NAMALWA (cell line): ENCODE data around the gene ZNF787.
"Not testable (repeated sequence)": the region's sequence is repeated elsewhere in the genome, so short reads cannot be mapped to it uniquely, and the experiment has no call there.

Experiments used
- DNase-seq: peaks from one replicate; pipeline ENCODE4 v3.0.0-alpha.2; 2015; ENCODE audit warnings: low spot score

ZNF787 gene

DNA sequence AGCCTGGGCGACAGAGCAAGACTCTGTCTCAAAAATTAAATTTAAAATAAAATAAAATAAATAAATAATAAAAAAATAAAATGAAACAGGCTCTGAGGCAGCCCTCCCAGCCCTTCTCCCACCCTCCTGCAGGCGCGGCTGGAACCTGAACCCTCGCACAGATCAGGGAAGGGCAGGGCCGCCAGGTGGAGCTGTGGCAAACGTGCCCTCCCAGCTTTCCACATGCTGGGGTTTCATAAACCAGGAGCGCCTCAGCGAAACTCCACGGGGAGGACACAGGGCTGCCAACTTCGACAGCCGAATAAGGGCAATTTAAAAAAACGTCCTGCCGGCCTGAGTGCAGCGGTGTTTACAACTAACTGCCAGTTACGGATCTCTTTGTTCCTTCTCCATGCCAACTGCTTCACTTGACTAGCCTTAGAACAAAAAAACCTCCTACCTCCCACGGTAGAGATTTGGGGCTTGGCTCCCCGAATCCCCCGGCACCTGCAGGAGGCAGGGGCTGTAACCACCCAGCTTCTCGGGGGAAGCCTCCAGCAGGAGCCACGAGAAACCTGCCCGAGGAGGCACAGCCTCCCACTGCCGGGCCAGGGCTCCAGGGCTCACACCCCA is 15.9 kb downstream of the ZNF787 start:
- peak; percentile 47 for DNase-seq

DNA sequence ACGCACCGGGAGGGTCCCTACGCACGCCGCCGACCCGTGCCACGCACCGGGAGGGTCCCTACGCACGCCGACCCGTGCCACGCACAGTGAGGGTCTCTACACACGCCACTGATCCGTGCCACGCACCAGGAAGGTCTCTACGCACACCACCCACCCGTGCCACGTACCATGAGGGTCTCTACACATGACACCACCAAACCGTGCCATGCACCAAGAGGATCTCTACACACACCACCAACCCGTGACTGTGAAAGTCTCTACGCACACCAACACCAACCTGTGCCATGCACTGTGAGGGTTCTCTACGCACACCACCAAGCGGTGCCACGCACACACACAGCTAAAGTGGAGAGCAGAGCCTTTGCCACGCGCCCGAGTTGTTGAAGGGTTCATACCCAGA is 16.7 kb downstream of the ZNF787 start:
- DNase-seq: no peak

DNA sequence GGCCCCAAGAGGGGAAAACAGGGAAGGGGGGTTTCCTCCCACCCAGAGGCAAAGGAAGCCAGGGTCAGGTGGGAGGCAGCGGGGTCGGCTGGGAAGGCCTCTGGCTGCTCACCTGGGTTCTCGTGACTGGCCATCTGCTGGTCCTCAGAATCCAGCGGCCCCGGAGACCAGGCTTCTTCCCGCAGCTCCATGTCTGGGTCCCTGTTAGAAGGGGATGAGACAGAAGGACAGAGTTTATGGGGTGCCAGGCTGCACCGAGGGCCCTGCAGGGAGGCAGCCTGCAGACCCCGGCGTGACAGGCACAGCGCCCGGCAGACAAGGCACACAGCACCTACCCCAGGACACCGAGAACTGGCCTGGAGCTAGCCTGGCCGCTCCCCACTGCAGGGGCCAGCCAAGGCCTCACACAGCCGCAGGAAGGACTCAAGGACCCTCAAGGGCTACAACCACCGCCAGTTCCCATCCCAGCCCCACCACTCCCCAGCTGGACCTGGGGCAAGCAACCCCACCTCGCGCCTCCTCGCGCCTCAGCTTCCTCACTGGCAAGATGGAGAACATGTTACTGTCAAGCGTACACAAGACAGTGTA is 18.0 kb downstream of the ZNF787 start:
- DNase-seq: no peak

DNA sequence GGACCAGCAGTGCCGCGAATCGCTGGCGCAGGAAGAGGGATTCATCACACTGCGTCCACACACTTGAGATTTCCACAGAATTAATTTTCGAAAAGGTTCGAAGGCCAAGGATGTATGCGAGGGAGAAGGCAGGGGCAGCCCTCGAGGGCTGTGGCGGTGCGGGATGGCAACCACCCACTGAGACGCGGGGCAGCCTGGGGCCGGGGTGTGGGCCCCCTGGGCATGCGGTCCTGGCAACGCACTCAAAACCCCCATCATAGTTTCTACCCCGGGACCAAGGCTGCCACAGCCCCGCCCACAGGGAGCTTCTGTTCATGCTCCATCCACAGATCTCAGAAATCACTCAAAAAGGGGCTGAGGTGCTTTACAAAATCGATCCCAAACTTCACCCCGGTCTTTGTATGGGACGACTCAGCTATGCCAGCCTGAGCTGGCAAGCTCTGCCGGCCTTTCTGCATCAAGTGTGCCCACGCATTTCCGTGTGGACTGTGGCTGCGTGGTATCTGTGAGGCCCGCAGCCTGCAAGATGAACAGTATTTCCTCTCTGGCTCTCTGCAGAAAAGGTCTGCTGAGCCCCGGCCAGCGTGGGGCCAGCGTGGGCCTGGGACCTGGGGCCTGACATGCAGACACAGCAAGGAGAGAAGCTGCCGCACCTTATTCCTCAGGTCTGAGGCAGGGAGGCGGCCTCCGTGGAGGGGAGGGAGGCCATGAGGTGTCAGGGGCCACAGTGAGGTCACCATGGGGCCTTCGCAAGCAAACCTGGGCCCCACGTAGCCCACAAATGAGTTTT is 19.2 kb downstream of the ZNF787 start:
- DNase-seq: no peak

DNA sequence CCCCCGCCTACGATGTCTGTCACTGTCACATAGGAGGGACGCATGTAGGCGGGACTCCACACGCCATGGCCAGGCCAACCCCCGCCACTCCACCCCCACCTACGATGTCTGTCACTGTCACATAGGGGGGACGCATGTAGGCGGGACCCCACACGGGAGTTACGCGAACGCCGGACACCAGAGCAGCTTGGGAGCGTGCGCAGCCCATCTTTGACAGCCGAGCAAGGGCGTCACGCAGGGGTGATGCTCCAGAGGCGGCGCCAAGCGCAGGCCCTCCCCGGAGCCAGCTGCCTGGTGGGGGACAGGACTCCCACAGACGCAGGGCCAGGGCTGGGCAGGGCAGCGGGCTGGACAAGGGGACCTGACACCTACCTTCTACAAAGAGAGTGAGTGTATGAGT is 20.0 kb downstream of the ZNF787 start:
- DNase-seq: no peak

DNA sequence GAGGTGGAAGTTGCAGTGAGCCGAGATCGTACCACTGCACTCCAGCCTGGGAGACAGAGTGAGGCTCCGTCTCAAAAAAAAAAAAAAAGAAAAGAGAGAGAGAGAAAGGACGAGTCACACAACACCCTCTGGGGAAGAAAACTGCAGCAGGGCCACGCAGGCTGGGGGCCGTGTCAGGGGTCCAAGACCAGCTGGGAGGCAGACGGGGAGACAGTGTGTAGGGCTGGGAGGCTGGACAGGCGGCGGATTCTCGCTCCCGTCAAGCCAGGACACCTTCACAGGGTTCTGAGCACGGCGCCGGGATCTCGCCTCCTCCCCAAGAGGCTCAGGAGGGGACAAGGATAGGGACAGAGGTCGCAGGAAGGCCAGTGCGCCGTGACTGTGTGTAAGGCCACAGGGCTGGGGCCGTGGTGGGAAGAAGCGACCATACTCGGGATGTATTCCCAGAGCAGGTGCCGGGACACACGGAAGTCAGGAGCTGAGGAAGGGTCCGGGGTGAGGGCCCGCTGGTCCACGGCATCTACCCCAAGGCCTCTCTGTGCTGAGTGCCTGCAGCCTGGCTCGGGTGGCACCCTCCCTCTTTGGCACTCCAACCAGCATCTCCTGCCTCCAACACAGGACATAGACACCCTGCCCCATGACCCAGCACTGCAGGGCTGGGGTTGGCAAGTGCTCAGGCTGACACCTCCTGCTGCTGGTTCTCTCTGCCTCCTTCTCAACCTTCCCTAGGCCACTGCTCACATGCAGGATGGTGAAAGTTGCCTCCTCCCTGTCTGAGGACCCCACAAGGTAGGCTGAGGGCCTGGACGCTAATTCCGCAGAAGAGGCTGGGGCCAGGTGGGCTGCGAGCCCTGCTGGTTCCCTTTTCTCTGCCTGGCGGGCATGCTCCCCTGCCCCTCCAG is 21.2 kb downstream of the ZNF787 start:
- no peak for DNase-seq

DNA sequence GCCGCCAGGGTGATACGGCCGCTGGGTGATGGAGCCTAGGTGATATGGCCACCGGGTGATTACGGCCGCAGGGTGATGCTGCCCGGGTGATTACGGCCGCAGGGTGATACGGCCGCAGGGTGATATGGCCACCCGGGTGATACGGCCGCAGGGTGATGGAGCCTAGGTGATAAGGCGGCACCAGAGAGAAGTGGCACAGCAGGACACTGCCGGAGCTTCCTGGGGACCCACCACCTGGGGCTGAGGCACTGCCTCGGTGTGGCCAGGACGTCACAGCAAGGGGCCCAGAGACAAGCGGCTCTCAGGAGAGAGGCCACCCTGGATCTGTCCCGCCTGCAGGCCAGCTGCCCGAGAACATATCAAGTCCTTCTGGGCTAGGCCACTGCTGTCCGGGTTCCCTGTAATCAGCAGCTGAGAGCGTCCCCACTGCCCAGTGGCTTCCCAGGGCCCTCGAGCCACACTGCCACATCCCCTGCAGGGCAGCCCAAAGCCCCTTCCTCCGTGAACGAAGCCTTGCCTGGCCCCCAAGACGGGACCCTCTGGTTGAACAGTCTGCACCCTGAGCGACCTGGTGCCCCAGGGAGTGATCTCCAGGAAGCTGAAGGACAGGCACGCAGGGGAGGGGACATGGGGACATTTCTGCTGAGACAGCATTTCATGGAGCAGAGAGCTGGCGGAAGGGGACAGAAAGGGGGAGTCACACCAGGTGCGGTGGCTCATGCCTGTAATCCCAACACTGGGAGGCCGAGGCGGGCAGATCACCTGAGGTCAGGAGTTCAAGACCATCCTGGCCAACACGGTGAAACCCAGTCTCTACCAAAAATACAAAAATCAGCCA is 22.1 kb downstream of the ZNF787 start:
- no peak for DNase-seq

DNA sequence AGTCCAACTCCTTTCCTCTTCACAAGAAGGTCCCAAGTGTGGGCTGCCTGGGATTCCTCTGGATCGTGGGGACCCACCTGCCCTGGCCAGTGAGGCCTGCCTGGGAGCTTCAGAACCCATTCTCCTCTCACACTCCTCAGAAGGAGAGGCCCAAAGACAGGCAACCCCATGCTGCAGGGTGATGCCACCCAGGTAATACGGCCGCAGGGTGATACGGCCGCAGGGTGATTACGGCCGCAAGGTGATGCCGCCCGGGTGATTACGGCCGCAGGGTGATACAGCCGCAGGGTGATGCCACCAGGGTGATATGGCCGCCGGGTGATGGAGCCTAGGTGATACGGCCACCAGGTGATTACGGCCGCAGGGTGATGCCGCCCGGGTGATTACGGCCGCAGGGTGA is 22.9 kb downstream of the ZNF787 start:
- not testable (repeated sequence) for DNase-seq

DNA sequence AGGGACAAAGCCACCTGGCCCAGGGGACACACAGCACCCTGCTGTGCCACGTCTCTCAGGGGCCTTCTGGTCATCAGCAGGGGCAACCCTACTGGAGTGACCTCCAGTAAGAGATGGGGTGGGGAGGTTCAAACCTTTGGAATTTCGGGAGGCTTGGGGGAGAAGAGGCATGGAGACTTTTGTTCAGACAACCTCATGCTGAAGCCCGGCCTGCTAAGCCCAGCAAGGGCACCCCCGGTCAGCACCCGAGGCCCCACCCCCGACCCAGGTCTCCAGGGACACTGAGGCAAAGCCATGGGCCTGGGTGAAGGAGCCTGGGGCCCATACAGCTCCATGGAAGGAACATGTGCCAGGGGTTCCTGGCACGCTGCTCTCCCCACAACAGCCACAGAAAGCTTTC is 23.3 kb downstream of the ZNF787 start:
- DNase-seq: no peak

DNA sequence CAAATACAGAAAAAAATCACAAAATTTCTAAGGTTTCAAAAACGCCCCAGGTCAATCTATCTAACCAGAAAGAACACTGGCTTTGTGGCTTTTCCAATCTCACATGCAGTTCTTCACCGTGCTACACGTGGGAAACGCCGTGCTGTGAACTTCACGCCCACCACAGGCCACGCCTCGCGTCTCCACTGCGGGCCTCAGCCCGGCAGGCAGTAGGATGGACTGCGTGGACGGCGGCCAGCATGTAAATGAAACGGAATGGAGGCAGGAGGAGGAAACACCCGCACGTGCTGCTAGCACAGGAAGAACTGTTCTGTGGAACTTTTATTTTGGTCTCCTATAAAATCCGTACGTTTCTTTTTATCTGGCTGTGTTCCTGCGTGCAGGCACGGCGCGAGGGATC is 23.8 kb downstream of the ZNF787 start:
- no peak for DNase-seq

DNA sequence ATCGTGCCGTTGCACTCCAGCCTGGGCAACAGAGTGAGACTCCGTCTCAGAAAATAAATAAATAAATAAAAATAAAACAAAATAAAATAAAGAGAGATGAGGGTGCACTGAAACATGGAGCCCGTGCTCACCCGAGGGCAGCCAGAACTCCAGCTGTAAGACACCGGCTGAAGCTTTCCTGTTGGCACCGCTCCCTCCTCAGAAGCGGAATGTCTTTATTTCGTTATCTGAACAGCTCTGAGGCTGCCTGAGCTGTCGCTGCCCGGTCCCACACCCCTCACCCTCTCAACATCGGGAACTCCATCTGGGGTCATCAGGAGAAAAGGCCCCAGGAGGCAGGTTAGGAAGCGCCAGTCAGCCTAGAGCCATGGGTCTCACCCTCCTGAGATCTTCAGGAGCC is 24.4 kb downstream of the ZNF787 start:
- DNase-seq: no peak

DNA sequence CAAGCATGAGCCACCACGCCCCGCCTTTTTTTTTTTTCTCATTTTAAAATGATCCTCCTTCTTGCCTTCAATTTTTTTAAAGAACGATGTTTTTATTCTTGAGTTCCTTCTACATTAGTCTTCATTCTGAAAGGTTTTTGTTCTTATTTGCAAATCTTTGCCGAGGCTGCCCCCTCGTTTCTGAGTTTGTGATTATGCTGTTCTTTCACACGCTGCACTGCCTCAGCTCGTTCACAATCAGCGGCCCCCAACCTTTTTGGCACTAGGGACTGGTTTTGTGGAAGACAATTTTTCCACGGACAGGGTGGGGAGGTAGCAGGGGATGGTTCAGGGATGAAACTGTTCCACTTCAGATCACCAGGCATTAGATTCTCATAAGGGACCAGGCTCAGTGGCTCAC is 26.6 kb downstream of the ZNF787 start:
- DNase-seq: no peak

DNA sequence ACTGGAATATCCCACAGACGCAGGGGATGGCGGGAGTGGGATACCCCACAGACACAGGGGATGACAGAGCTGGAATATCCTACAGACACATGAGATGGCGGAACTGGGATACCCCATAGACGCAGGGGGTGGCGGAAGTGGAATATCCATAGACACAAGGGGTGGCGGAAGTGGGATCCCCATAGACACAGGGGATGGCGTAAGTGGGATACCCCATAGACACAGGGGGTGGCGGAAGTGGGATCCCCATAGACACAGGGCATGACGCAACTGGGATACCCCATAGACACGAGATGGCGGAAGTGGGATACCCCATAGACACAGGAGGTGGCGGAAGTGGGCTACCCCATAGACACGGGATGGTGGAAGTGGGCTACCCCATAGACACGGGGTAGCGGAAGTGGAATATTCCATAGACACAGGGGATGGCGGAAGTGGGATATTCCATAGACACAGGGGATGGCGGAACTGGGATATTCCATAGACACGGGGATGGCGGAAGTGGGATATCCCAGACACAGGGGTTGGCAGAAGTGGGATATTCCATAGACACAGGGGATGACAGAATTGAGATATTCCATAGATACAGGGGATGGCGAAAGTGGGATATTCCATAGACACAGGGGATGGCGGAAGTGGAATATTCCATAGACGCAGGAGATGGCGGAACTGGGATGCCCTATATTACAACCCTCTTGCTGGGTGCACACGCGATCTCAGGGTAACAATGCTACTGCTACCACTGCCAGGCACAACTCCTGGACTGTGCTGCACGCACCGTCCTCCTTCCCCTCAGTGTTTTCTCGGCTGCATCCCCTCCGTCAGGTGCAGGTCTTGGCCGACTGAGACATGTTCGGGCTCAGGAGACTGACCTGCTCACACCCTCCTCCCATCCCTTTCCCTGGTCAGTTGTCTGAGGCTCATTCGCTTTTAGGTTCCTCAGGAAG is 28.1 kb downstream of the ZNF787 start:
- no peak for DNase-seq

DNA sequence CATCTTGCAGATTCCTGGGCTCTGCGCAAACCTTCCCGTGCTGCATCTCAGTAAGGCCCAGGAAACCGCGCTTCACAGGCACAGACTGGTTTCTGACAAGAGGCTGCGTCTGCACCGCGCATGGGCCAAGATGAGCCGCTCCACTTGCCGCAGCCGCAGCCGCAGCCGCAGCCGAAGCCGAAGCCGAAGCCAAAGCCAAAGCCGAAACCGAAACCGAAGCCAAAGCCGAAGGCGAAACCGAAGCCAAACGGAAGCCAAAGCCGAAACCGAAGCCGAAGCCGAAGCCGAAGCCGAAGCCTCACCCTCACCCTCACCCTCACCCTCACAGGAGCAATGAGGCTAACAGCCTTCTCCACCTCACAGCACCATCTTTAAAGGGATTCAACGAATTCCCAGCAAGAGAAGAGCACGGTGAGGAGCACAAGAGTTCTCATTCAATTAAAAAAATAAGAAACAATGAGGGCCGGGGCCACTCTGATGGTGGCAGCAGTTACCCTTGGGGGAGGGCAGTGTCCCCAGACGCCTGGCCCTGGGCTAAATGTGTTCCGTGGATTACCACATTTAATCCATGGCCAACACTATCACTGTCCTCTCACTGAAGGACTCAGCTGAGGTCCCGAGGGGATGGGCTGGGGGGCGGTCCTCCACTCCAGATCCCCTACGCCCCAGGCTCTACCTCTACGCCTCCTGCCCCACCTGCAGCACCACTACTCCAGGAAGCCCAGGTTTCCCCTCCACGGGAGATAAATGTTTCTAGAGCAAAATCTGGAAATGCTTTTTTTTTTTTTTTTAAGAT is 29.1 kb downstream of the ZNF787 start:
- DNase-seq: no peak

DNA sequence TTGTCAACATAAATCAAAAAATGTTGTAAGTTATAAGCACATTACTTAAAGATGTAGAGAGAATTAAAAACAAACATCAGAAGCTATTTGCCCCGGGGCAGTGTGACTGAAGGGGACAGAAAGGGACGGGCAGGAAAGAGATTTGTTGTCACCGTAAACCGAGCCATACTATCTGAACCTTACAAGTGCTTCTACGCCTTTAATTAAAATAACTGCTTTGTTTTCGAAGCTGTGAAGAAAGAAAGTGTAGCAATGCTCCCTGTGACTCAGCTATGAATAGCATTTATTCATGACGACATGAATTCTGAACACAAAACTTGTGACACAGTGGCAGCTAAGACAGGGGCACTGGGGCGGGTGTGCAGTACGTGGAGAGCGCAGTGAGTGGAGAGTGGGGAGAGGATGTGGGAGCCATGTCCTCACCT is 30.0 kb downstream of the ZNF787 start:
- DNase-seq: no peak

DNA sequence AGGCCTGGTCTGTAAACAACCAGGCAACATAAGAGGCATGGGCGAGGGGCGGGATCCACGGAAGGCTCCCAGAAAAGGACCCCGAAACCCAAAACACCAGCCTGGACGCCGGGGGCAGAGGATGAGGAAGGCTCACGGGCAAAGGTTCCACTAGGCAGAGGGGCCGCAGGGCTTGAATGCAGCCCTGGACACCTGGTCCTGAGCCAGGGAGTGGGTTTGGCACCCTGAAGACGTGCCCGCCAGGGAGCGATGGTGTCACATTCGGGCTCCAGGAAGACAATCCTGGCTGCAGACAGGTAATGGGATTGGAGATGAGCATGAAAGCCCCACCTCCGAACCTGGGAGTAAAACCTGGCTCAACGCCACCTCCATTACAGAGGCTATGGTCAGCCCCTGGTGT is 31.8 kb downstream of the ZNF787 start:
- no peak for DNase-seq

DNA sequence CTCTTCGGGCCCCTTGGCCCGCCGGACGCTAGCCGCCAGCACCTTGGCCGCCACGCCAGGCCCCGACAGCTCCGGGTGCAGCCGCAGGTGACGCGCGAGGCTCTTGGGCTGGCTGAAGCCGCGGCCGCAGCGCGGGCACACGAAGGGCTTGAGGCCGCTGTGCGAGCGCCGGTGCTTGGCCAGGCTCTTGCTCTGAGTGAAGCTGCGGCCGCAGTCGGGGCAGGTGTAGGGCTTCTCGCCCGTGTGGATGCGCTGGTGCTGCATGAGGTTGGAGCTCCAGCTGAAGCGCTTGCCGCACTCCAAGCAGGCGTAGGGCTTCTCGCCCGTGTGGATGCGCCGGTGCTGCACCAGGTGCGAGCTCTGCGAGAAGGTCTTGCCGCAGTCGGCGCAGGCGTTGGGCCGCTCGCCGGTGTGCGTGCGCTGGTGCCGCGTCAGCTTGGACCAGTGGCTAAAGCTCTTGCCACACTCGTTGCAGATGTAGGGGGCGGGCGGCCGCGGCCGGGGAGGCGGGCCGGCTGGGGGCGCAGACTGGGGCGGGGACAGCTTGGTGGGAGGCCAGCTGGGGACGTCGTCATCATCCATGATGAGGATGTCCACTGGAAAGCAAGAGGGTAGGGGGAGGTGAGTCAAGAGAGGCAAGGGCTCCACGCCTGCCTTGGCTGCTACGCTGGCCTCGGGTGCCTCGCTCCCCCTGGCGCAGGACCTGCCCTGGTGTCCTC is 32.4 kb downstream of the ZNF787 start:
- no peak for DNase-seq

DNA sequence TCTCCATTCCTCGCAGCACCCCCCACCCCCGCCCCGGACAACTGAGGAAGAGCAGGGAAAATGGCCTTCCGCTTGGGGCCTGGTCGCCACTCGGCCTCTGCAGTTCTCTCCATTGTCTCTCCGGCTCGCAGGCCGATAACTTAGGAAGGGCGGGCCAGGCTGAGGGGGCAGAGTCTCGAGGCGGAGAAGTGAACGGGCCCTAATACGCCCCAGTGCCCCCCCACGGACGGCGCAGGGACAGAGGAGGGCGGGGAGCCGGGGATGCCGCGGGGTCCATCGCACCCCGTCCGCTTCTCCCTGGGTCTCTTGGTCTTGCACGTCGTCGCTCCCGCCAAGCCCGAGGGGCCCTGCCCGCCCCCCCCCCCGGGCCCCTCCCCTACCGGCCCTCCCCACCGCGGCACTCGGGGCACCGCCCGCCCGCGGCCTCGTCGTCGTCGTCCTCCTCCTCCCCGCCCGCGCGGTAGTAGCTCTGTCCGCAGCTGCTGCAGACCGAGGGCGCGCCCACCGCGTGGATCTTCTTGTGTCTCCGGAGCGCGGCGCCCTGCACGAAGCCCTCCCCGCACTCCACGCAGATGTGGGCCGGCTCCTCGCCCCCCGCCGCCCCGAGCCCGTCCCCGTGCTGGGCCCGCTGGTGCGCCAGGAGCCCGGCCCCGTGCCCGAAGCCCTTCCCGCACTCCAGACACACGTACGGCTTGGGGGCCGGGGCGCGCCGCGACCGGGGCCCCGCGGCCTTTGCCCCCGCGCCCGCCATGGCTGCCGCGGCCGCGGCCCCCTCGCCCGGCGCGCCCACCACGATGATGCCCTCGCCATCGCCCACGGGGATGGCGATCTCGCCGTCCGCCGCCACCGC is 33.2 kb downstream of the ZNF787 start:
- no peak for DNase-seq
